HCT116 (cell line): ENCODE measurements around the gene CEBPB.

Experiments used
- ATF3 ChIP-seq: IDR thresholded peaks from 2 replicates; pipeline ENCODE4 v1.6.1; 2012
- ELF1 ChIP-seq: IDR thresholded peaks from 2 replicates; pipeline ENCODE4 v1.6.1; 2012; ENCODE audit warnings: low read depth, borderline replicate concordance
- EZH2 ChIP-seq: fragments of 200-600 bp; sonication (generic); IDR thresholded peaks from 2 replicates; pipeline ENCODE4 v1.6.1; 2017; ENCODE audit warnings: antibody characterized with exemption, mixed run types
- EZH2phosphoT487 ChIP-seq: fragments of 200-600 bp; IDR thresholded peaks from 2 replicates; pipeline ENCODE4 v1.6.1; 2018; ENCODE audit warnings: antibody characterized with exemption, borderline replicate concordance
- POLR2A ChIP-seq: IDR thresholded peaks from 2 replicates; pipeline ENCODE4 v1.7.0; 2011; ENCODE audit warnings: borderline replicate concordance; ENCODE audit not compliant: insufficient read depth, insufficient read length; ENCODE audit errors: extremely low read depth
- YY1 ChIP-seq: IDR thresholded peaks from 2 replicates; pipeline ENCODE4 v1.6.1; 2011; ENCODE audit warnings: low read length, low read depth, moderate library complexity, mild to moderate bottlenecking; ENCODE audit not compliant: insufficient replicate concordance; ENCODE audit errors: extremely low read depth
- ZNF274 ChIP-seq: fragments of 200-500 bp; sonication (Bioruptor generic); IDR thresholded peaks from 2 replicates; pipeline ENCODE4 v1.6.1; 2014; ENCODE audit warnings: mild to moderate bottlenecking, low read depth, low read length, inconsistent platforms
- TF ChIP-seq, protein P1 (sequence below), 3 experiments: fragments of 200-600 bp in 1 of 3; sonication (generic) in 1 of 3; IDR thresholded peaks in 2 of 3; conservative IDR thresholded peaks in 1 of 3; 2 replicates each; pipeline ENCODE4 v1.5.1; 2012 to 2017; ENCODE audit warnings: low read depth in 2 of 3, low read length in 2 of 3, antibody characterized with exemption in 1 of 3, borderline replicate concordance in 1 of 3, control low read depth in 1 of 3, mild to moderate bottlenecking in 1 of 3, mixed read lengths in 1 of 3, mixed run types in 1 of 3, moderate library complexity in 1 of 3; ENCODE audit not compliant: insufficient read depth in 1 of 3
- TF ChIP-seq, protein P2 (sequence below): IDR thresholded peaks from 2 replicates; pipeline ENCODE4 v1.6.1; 2012; ENCODE audit warnings: low read depth

GRCh38 chr20:50216543-50217206 is 26.0 kb downstream of the CEBPB start:
- TF ChIP-seq ZNF274: no peak
- TF ChIP-seq, protein P1, sequence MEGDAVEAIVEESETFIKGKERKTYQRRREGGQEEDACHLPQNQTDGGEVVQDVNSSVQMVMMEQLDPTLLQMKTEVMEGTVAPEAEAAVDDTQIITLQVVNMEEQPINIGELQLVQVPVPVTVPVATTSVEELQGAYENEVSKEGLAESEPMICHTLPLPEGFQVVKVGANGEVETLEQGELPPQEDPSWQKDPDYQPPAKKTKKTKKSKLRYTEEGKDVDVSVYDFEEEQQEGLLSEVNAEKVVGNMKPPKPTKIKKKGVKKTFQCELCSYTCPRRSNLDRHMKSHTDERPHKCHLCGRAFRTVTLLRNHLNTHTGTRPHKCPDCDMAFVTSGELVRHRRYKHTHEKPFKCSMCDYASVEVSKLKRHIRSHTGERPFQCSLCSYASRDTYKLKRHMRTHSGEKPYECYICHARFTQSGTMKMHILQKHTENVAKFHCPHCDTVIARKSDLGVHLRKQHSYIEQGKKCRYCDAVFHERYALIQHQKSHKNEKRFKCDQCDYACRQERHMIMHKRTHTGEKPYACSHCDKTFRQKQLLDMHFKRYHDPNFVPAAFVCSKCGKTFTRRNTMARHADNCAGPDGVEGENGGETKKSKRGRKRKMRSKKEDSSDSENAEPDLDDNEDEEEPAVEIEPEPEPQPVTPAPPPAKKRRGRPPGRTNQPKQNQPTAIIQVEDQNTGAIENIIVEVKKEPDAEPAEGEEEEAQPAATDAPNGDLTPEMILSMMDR (IDR thresholded peaks at IDR 0.05 in 2 of 3, conservative IDR thresholded peaks at IDR 0.05 in 1 of 3; ENCODE audit: borderline replicate concordance in 1 of 3, insufficient read depth in 1 of 3, low read depth in 2 of 3, low read length in 2 of 3): no peak
- no peak for TF ChIP-seq EZH2
- TF ChIP-seq ATF3: no peak
- no peak for TF ChIP-seq POLR2A
- TF ChIP-seq, protein P2, sequence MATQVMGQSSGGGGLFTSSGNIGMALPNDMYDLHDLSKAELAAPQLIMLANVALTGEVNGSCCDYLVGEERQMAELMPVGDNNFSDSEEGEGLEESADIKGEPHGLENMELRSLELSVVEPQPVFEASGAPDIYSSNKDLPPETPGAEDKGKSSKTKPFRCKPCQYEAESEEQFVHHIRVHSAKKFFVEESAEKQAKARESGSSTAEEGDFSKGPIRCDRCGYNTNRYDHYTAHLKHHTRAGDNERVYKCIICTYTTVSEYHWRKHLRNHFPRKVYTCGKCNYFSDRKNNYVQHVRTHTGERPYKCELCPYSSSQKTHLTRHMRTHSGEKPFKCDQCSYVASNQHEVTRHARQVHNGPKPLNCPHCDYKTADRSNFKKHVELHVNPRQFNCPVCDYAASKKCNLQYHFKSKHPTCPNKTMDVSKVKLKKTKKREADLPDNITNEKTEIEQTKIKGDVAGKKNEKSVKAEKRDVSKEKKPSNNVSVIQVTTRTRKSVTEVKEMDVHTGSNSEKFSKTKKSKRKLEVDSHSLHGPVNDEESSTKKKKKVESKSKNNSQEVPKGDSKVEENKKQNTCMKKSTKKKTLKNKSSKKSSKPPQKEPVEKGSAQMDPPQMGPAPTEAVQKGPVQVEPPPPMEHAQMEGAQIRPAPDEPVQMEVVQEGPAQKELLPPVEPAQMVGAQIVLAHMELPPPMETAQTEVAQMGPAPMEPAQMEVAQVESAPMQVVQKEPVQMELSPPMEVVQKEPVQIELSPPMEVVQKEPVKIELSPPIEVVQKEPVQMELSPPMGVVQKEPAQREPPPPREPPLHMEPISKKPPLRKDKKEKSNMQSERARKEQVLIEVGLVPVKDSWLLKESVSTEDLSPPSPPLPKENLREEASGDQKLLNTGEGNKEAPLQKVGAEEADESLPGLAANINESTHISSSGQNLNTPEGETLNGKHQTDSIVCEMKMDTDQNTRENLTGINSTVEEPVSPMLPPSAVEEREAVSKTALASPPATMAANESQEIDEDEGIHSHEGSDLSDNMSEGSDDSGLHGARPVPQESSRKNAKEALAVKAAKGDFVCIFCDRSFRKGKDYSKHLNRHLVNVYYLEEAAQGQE: no peak
- TF ChIP-seq ELF1: no peak
- no peak for TF ChIP-seq YY1
- no peak for TF ChIP-seq EZH2phosphoT487
